SK-N-SH (cell line): ENCODE results near the gene B3GNT3. TPM values are rescaled to one million over a fixed set of nuclear protein-coding genes. Genes with fewer than 3 reads are reported as not detected.
A peak's percentile ranks its signal among the peaks of the same experiment; 100 is the strongest.

Source experiments
- CTCF ChIA-PET: fragments of 300-600, 350-600 bp; formaldehyde crosslinking; extraction: SDS; loops from one replicate; lab custom pipeline; 2021; lab: Yijun Ruan, JAX
- POLR2A ChIA-PET: fragments of 350-600 bp; sonication (Branson Sonifier 250); formaldehyde crosslinking; extraction: SDS; loops from one replicate; lab custom pipeline; 2020; ENCODE audit warnings: antibody characterized with exemption, inconsistent platforms; lab: Yijun Ruan, JAX
- DNase-seq: peaks from one replicate; pipeline ENCODE4 v3.0.0; 2012
- H2AFZ ChIP-seq: fragments of 200-600 bp; sonication (generic); 2 replicates; pipeline ENCODE4 v1.8.1; 2016; ENCODE audit warnings: antibody characterized with exemption, mild to moderate bottlenecking, low read depth
- H3F3A ChIP-seq: fragments of 200-600 bp; sonication (generic); replicated peaks from 2 replicates; pipeline ENCODE3; 2016; ENCODE audit warnings: antibody characterized with exemption, mild to moderate bottlenecking; ENCODE audit not compliant: insufficient read depth
- H3K27ac ChIP-seq, 2 experiments: fragments of 200-500 bp in 1 of 2; fragments of 200-600 bp in 1 of 2; sonication (Bioruptor generic) in 1 of 2; sonication (generic), shearing (Covaris generic) in 1 of 2; 2 replicates each; pipeline versions ENCODE4 v1.5.1 to v1.6.1; 2014 to 2016; ENCODE audit warnings: low read depth in 2 of 2, inconsistent platforms in 1 of 2, low read length in 1 of 2, mild to moderate bottlenecking in 1 of 2, mixed read lengths in 1 of 2
- H3K27me3 ChIP-seq: fragments of 200-600 bp; sonication (generic), shearing (Covaris generic); 2 replicates; pipeline ENCODE4 v1.6.1; 2016; ENCODE audit warnings: mixed run types; ENCODE audit not compliant: insufficient read depth
- H3K36me3 ChIP-seq, 2 experiments: fragments of 200-500 bp in 1 of 2; fragments of 200-600 bp in 1 of 2; sonication (Bioruptor generic) in 1 of 2; sonication (generic) in 1 of 2; replicated peaks in 1 of 2; 2 replicates each; pipeline versions ENCODE3 to v1.5.1; 2014 to 2016; ENCODE audit warnings: low read length in 1 of 2, mild to moderate bottlenecking in 1 of 2; ENCODE audit not compliant: insufficient read depth in 2 of 2, control insufficient read depth in 1 of 2
- H3K4me1 ChIP-seq, 2 experiments: fragments of 200-500 bp in 1 of 2; fragments of 200-600 bp in 1 of 2; sonication (Bioruptor generic) in 1 of 2; sonication (generic), shearing (Covaris generic) in 1 of 2; 2 replicates each; pipeline versions ENCODE4 v1.5.1 to v1.6.1; 2014 to 2016; ENCODE audit warnings: low read depth in 1 of 2, low read length in 1 of 2, mixed run types in 1 of 2; ENCODE audit not compliant: insufficient read depth in 2 of 2, control insufficient read depth in 1 of 2
- H3K4me2 ChIP-seq: fragments of 200-600 bp; sonication (generic), shearing (Covaris generic); 2 replicates; pipeline ENCODE4 v1.6.1; 2017; ENCODE audit warnings: mixed run types
- H3K4me3 ChIP-seq, 2 experiments: fragments of 200-500 bp in 1 of 2; fragments of 200-600 bp in 1 of 2; sonication (Bioruptor generic) in 1 of 2; sonication (generic), shearing (Covaris generic) in 1 of 2; 2 replicates each; pipeline versions ENCODE4 v1.5.1 to v1.8.1; 2014 to 2016; ENCODE audit warnings: low read depth in 2 of 2, inconsistent platforms in 1 of 2, low read length in 1 of 2, mild to moderate bottlenecking in 1 of 2, mixed read lengths in 1 of 2, moderate library complexity in 1 of 2
- H3K79me2 ChIP-seq: fragments of 200-600 bp; sonication (generic); 2 replicates; pipeline ENCODE4 v1.8.1; 2017; ENCODE audit warnings: mild to moderate bottlenecking; ENCODE audit not compliant: insufficient read depth
- H3K9ac ChIP-seq: fragments of 200-600 bp; sonication (generic); 2 replicates; pipeline ENCODE4 v1.6.1; 2017; ENCODE audit warnings: mixed run types
- H3K9me2 ChIP-seq: fragments of 200-600 bp; sonication (generic); 2 replicates; pipeline ENCODE4 v1.6.1; 2017; ENCODE audit warnings: mixed run types
- H3K9me3 ChIP-seq: fragments of 200-600 bp; sonication (generic); 2 replicates; pipeline ENCODE4 v1.6.1; 2017; ENCODE audit warnings: mixed run types, mild to moderate bottlenecking, moderate library complexity
- H4K20me1 ChIP-seq: fragments of 200-600 bp; sonication (generic); 2 replicates; pipeline ENCODE4 v1.6.1; 2017; ENCODE audit warnings: mild to moderate bottlenecking, mixed run types; ENCODE audit not compliant: insufficient read depth
- CHD2 ChIP-seq: fragments of 150-350 bp; IDR thresholded peaks from 2 replicates; pipeline ENCODE4 v1.6.1; 2018; ENCODE audit warnings: low read length; ENCODE audit not compliant: partially characterized antibody
- MEF2A ChIP-seq: IDR thresholded peaks from 2 replicates; pipeline ENCODE4 v1.4.0; 2012; ENCODE audit warnings: low read depth, borderline replicate concordance
- NFIC ChIP-seq: IDR thresholded peaks from 2 replicates; pipeline ENCODE4 v1.4.0; 2012; ENCODE audit warnings: borderline replicate concordance
- NRF1 ChIP-seq: IDR thresholded peaks from 2 replicates; pipeline ENCODE4 v1.6.1; 2012; ENCODE audit warnings: low read depth, mild to moderate bottlenecking, low read length
- RFX5 ChIP-seq: IDR thresholded peaks from 2 replicates; pipeline ENCODE4 v1.6.1; 2012; ENCODE audit warnings: mild to moderate bottlenecking, improper control_type of control experiment, low read length
- TEAD4 ChIP-seq: IDR thresholded peaks from 2 replicates; pipeline ENCODE4 v1.4.0; 2012; ENCODE audit warnings: mild to moderate bottlenecking, borderline replicate concordance; ENCODE audit not compliant: insufficient read depth
- WGBS: methylation state at CpG from one replicate; pipeline ENCODE4 v1.1.6; 2017; ENCODE audit warnings: low lambda C conversion rate; 5-methylcytosine and 5-hydroxymethylcytosine counted together
- polyA plus RNA-seq, 3 experiments: library from polyadenylated mRNA; depleted of rRNA; stranded (reverse); fragments of >200 nt; gene quantifications; 2 replicates each; pipeline ENCODE4 v1.2.3, GENCODE V29; 2012
- TF ChIP-seq, protein P1 (sequence below): IDR thresholded peaks from 2 replicates; pipeline ENCODE4 v1.4.0; 2012; ENCODE audit warnings: low read depth
- TF ChIP-seq, protein P2 (sequence below): IDR thresholded peaks from 2 replicates; pipeline ENCODE4; 2012

Gene B3GNT3, protein sequence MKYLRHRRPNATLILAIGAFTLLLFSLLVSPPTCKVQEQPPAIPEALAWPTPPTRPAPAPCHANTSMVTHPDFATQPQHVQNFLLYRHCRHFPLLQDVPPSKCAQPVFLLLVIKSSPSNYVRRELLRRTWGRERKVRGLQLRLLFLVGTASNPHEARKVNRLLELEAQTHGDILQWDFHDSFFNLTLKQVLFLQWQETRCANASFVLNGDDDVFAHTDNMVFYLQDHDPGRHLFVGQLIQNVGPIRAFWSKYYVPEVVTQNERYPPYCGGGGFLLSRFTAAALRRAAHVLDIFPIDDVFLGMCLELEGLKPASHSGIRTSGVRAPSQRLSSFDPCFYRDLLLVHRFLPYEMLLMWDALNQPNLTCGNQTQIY
- polyA plus RNA-seq (2012; rRNA removed): not detected in 2 replicates
- polyA plus RNA-seq (2012; cell fraction: cytosol; rRNA removed): not detected in 2 replicates
- polyA plus RNA-seq (2012; cell fraction: nucleus; rRNA removed): 0.05 TPM in 1 of 2 replicates, not detected in the other

DNA sequence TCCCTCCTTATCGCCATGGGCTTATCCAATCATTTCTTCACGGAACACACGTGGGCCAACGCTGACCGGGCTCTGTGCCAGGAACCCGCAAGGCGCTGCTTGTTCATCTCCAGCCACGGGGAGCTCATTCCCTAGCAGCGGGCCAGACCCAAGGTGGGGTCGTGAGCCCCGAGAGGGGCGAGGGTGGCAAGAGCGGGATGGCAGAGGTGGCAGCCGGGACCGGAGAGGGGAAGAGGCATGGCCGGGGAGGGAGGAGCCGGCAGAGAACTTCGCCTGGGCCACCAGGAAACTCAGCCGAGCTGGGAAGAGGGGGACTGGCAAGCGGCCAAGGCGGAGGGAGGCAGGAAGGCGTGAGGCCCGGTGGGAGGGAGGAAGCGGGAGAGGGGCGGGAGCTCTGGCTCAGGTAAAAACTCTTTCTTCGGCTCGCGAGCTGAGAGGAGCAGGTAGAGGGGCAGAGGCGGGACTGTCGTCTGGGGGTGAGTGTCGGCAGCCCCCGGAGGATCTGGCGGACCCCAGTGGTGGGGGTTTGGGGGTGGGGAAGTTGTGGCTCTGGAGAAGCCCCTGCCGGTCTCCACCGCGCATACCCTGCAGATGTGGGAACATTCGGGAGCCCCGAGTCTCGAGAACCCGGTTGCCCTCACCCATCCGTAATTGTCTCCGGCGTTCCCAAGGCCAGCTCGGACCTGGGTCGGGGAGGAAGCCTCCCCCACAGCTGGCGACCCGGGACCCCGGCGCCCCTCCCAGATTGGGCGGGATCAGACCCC, at the start of gene B3GNT3:
Gene B3GNT3, plus strand, starts transcription at position 408 of the 764 bp plus-strand sequence. CDS start 12,670 bp downstream, outside the sequence.
- ChIA-PET POLR2A (interaction anchor here (1.2 kb wide), 1 partner anchor 65 kb away, joined by 4 read pairs; the partner anchor contains the start of gene RPL18A), CTCF (interaction anchor here (0.8 to 3.0 kb wide), 6 partner anchors 10 to 91 kb away, joined by 3 to 15 read pairs (median 5); partner anchors contain the start of gene RPL18A)
- WGBS: 31% methylated on average over 40 of the region's 50 CpGs
- no peaks in the 10 kb centered on the region for H3K9me3 ChIP-seq
- no peak within 1 kb of the TSS for H3K27ac ChIP-seq
- peaks cover 13% of the 10 kb centered on the region for H3K27me3 ChIP-seq
- H3K4me2 ChIP-seq: no peak within 1 kb of the TSS
- 0 out of 2 replicates have a peak, but pooled peaks have one; percentile 24 for TF ChIP-seq NFIC
- TF ChIP-seq NRF1: no peak
- no peaks in the 10 kb centered on the region for H3K9me2 ChIP-seq
- H3K4me3 ChIP-seq: no peak within 1 kb of the TSS
- no peak within 1 kb of the TSS for H3K9ac ChIP-seq
- peaks cover 5 to 28% of the 10 kb centered on the region in 2 experiments; a peak in 2 of 4 replicates for H3K4me1 ChIP-seq
- H3K79me2 ChIP-seq: no peaks in the 10 kb centered on the region
- no peaks in the 10 kb centered on the region for H4K20me1 ChIP-seq
- H2AFZ ChIP-seq: no peak within 1 kb of the TSS
- DNase-seq: no peak
- no peaks in the 10 kb centered on the region for H3K36me3 ChIP-seq
- no peaks in the 10 kb centered on the region for H3F3A ChIP-seq

DNA sequence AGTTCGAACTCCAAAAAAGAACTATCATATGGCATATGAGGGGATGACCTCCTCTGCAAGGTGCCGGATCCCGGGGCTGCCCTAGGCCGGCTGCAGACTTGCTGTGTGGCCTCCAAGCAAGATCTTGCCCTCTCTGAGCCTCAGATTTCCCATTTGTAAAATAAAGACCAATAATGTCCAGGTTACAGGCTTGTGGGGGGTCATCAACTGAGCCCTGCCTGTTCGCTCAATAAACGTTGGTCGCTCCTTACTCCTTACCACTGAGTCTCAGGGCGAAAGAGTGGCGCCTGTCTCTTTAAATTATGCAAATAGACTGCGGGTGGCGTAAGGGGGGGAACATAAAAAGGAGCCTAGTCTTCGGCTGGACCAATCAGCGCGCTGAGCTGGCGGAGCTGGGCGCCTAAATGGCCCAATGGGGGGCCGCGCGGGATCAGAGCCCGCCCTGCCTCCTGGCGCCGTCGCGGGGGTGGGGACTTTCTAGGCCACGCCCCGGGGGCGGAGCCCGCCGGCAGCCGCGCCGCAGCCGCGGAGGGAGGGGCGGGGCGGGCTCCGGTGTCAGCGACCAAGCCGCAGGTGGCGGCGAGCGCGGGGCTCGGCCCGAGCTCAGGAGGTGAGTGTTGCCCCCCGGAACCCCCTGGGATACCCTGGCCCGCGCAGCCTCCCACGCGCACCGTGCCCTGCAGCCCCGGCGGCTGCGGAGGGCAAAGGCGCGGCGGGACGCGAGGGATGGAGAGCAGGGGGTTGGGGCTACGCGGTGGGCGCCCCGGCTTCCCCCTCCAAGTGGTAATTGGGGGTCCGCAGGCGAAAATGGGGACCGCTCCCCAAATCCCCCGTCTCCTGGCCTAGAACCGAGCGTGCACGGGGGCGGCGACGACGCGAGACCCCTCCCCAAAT, 47.5 kb upstream of the B3GNT3 start:
- ChIA-PET CTCF (interaction anchor here (0.7 to 1.5 kb wide), 4 partner anchors 17 to 112 kb away, joined by 3 read pairs; partner anchors contain the start of gene RPL18A), POLR2A (interaction anchor here (0.7 to 1.4 kb wide), 2 partner anchors 14 to 15 kb away, joined by 3 to 5 read pairs; no protein-coding TSS in a partner anchor)
- Histone ChIP-seq H3K4me1 (peaks cover 0 to 4% of the 10 kb centered on the region in 2 experiments; a peak in 1 of 4 replicates), H3K27ac (no peak overlapping the region; a peak in 1 of 4 replicates), H3K36me3 (no peaks in the 10 kb centered on the region), H3F3A (peaks cover 6% of the 10 kb centered on the region), H3K9me2 (no peaks in the 10 kb centered on the region), H3K9ac (no peak overlapping the region), H3K27me3 (no peaks in the 10 kb centered on the region), H4K20me1 (no peaks in the 10 kb centered on the region), H3K4me3 (peak overlapping the region; percentile 59 to 65), H2AFZ (peak overlapping the region; percentile 79), H3K79me2 (no peaks in the 10 kb centered on the region), H3K9me3 (no peaks in the 10 kb centered on the region), H3K4me2 (peak overlapping the region; percentile 84)
- 5% methylated on average over 23 of the region's 75 CpGs for WGBS
- DNase-seq: peak; percentile 100
- TF ChIP-seq, protein P1, sequence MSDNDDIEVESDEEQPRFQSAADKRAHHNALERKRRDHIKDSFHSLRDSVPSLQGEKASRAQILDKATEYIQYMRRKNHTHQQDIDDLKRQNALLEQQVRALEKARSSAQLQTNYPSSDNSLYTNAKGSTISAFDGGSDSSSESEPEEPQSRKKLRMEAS: peak; percentile 77
- TF ChIP-seq MEF2A (no peak), NRF1 (0 out of 2 replicates have a peak, but pooled peaks have one; percentile 26), RFX5 (0 out of 2 replicates have a peak, but pooled peaks have one; percentile 33), CHD2 (peak; percentile 37), TEAD4 (no peak)
- TF ChIP-seq, protein P2, sequence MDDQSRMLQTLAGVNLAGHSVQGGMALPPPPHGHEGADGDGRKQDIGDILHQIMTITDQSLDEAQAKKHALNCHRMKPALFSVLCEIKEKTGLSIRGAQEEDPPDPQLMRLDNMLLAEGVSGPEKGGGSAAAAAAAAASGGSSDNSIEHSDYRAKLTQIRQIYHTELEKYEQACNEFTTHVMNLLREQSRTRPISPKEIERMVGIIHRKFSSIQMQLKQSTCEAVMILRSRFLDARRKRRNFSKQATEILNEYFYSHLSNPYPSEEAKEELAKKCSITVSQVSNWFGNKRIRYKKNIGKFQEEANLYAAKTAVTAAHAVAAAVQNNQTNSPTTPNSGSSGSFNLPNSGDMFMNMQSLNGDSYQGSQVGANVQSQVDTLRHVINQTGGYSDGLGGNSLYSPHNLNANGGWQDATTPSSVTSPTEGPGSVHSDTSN: peak; percentile 84
- TF ChIP-seq, all 33 proteins: peak for 5
